HepG2 (cell line): ENCODE data around the gene EPHB4. TPM values are rescaled to one million over a fixed set of nuclear protein-coding genes. Genes with fewer than 3 reads are reported as not detected.

ENCODE experiments used
- ATF7-NPFF ChIP-seq: sonication (generic); formaldehyde crosslinking; IDR thresholded peaks from 2 replicates; pipeline ENCODE4 v1.8.1; 2023; ENCODE audit warnings: mild to moderate bottlenecking, low read depth, missing genetic modification reagents, moderate library complexity
- HDAC1 ChIP-seq: sonication (generic); formaldehyde crosslinking; IDR thresholded peaks from 2 replicates; pipeline ENCODE4 v1.5.1; 2020; ENCODE audit warnings: mild to moderate bottlenecking, missing genetic modification reagents
- JUND ChIP-seq: sonication (generic); formaldehyde crosslinking; IDR thresholded peaks from 2 replicates; pipeline ENCODE4 v1.8.0; 2022; ENCODE audit warnings: mild to moderate bottlenecking, missing genetic modification reagents
- WIZ ChIP-seq: sonication (generic); formaldehyde crosslinking; IDR thresholded peaks from 2 replicates; pipeline ENCODE4 v1.5.1; 2020; ENCODE audit warnings: mild to moderate bottlenecking, missing genetic modification reagents
- ZBTB21 ChIP-seq: sonication (generic); formaldehyde crosslinking; IDR thresholded peaks from 2 replicates; pipeline ENCODE4 v1.4.0; 2020; ENCODE audit warnings: missing genetic modification reagents
- ZFP37 ChIP-seq: sonication (generic); formaldehyde crosslinking; IDR thresholded peaks from 2 replicates; pipeline ENCODE4 v1.4.0; 2020; ENCODE audit warnings: missing genetic modification reagents, borderline replicate concordance
- ZNF333 ChIP-seq: sonication (generic); formaldehyde crosslinking; IDR thresholded peaks from 2 replicates; pipeline ENCODE4 v1.4.0; 2020; ENCODE audit warnings: mild to moderate bottlenecking, missing genetic modification reagents, borderline replicate concordance
- polyA plus RNA-seq, 8 experiments: library from polyadenylated mRNA; depleted of rRNA in 3 of 8; stranded (reverse) in 7 of 8; unstranded in 1 of 8; fragments of >200 nt; fragmentation: Illumina TruSeq in 4 of 8; extraction: Trizol in 4 of 8; gene quantifications; 2 replicates each; pipeline versions ENCODE4 v1.2.1 to v1.2.3, GENCODE V29; 2011 to 2016; ENCODE audit warnings: low read depth in 4 of 8, missing spikeins in 1 of 8, mixed read lengths in 1 of 8; ENCODE audit not compliant: insufficient read depth in 1 of 8
- total RNA-seq, 5 experiments: library from RNA; depleted of rRNA; stranded (reverse); fragments of >200 nt; fragmentation: Illumina TruSeq; extraction: Trizol; gene quantifications; 2 replicates each; pipeline ENCODE4 v1.2.3, GENCODE V29; 2016; ENCODE audit warnings: low read depth in 1 of 5
- TF ChIP-seq, protein P1 (sequence below), 2 experiments: sonication (generic) in 1 of 2; formaldehyde crosslinking in 1 of 2; IDR thresholded peaks; 2 replicates each; pipeline versions ENCODE4 v1.6.1 to v1.9.0; 2014 to 2022; ENCODE audit warnings: antibody characterized with exemption in 1 of 2, borderline replicate concordance in 1 of 2, inconsistent platforms in 1 of 2, low read depth in 1 of 2, missing genetic modification reagents in 1 of 2
- TF ChIP-seq, protein P2 (sequence below): sonication (generic); formaldehyde crosslinking; IDR thresholded peaks from 2 replicates; pipeline ENCODE4 v1.4.0; 2020; ENCODE audit warnings: missing genetic modification reagents
- TF ChIP-seq, protein P3 (sequence below): sonication (generic); formaldehyde crosslinking; IDR thresholded peaks from 2 replicates; pipeline ENCODE4 v1.5.0; 2020; ENCODE audit warnings: missing genetic modification reagents
- TF ChIP-seq, protein P4 (sequence below): IDR thresholded peaks from 2 replicates; pipeline ENCODE4 v1.6.1; 2016
- TF ChIP-seq, protein P5 (sequence below): sonication (generic); formaldehyde crosslinking; IDR thresholded peaks from 2 replicates; pipeline ENCODE4 v1.4.0; 2020; ENCODE audit warnings: mild to moderate bottlenecking, missing genetic modification reagents, borderline replicate concordance

EPHB4 gene
- total and polyA plus RNA-seq, 2 of the 13 experiments (the other 11 are each of a cell fraction or from before 2014, with no cell fraction given) = 61.4 to 69.6 TPM

DNA sequence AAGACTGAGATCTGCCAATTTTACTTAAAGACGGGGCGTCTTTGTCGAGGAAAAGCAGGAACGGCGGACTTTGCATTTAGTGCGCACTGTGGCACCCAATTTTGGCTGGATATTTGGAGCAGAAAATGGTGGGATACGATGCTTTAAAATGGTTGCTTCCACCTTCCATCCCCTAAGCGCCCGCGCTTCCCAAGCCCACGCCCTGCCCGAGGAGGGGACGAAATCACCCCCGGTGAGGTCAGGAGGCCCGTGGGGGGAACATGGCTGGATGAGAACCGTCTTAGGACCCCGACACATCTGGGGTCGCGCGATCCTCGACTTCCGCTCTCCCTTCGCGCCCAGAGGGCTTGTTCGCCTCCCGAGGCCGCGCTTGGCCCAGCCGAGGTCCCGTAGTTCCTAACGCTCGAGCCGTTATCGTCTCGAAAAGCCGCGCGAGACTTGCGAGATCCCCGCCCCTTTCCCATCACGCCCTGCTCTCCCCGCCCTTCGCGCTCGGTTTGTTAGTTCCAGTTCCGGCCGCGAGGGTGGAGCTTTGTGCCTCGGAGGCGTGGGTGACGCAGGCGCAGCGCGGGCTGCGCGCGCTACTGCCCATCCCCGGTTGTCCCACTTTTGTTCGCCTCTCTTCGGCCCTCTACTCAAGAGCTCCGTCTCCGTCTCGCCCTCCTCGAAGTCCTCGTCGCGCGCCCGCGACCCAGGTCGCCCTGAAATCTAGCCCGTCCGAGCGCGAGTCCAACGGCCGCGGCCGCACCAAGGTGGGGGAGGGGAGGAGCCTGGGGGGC, 47.4 kb upstream of the EPHB4 start, which contains the start of gene SRRT (continued):
- TF ChIP-seq, protein P1, sequence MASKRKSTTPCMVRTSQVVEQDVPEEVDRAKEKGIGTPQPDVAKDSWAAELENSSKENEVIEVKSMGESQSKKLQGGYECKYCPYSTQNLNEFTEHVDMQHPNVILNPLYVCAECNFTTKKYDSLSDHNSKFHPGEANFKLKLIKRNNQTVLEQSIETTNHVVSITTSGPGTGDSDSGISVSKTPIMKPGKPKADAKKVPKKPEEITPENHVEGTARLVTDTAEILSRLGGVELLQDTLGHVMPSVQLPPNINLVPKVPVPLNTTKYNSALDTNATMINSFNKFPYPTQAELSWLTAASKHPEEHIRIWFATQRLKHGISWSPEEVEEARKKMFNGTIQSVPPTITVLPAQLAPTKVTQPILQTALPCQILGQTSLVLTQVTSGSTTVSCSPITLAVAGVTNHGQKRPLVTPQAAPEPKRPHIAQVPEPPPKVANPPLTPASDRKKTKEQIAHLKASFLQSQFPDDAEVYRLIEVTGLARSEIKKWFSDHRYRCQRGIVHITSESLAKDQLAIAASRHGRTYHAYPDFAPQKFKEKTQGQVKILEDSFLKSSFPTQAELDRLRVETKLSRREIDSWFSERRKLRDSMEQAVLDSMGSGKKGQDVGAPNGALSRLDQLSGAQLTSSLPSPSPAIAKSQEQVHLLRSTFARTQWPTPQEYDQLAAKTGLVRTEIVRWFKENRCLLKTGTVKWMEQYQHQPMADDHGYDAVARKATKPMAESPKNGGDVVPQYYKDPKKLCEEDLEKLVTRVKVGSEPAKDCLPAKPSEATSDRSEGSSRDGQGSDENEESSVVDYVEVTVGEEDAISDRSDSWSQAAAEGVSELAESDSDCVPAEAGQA (IDR thresholded peaks at IDR 0.05; ENCODE audit: low read depth) = peak; percentile 77
- TF ChIP-seq, protein P1 (CRISPR knock-in tag; IDR thresholded peaks at IDR 0.05; ENCODE audit: borderline replicate concordance) = no peak
- TF ChIP-seq WIZ (CRISPR knock-in tag) (peak; percentile 75; the same call in 1 of the 2 replicates), ZNF333 (CRISPR knock-in tag) (0 out of 2 replicates have a peak, but pooled peaks have one; percentile 77), ZBTB21 (0 out of 2 replicates have a peak, but pooled peaks have one; percentile 21), HDAC1 (peak; percentile 76), ZFP37 (0 out of 2 replicates have a peak, but pooled peaks have one; percentile 8), JUND (CRISPR knock-in tag) (peak; percentile 46; the same call in 1 of the 2 replicates), ATF7-NPFF (CRISPR knock-in tag) (peak; percentile 24; the same call in 1 of the 2 replicates)
- TF ChIP-seq, protein P2, sequence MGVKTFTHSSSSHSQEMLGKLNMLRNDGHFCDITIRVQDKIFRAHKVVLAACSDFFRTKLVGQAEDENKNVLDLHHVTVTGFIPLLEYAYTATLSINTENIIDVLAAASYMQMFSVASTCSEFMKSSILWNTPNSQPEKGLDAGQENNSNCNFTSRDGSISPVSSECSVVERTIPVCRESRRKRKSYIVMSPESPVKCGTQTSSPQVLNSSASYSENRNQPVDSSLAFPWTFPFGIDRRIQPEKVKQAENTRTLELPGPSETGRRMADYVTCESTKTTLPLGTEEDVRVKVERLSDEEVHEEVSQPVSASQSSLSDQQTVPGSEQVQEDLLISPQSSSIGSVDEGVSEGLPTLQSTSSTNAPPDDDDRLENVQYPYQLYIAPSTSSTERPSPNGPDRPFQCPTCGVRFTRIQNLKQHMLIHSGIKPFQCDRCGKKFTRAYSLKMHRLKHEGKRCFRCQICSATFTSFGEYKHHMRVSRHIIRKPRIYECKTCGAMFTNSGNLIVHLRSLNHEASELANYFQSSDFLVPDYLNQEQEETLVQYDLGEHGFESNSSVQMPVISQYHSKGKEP = 0 out of 2 replicates have a peak, but pooled peaks have one; percentile 26
- TF ChIP-seq, protein P3, sequence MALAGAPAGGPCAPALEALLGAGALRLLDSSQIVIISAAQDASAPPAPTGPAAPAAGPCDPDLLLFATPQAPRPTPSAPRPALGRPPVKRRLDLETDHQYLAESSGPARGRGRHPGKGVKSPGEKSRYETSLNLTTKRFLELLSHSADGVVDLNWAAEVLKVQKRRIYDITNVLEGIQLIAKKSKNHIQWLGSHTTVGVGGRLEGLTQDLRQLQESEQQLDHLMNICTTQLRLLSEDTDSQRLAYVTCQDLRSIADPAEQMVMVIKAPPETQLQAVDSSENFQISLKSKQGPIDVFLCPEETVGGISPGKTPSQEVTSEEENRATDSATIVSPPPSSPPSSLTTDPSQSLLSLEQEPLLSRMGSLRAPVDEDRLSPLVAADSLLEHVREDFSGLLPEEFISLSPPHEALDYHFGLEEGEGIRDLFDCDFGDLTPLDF = peak; percentile 94
- TF ChIP-seq, protein P4, sequence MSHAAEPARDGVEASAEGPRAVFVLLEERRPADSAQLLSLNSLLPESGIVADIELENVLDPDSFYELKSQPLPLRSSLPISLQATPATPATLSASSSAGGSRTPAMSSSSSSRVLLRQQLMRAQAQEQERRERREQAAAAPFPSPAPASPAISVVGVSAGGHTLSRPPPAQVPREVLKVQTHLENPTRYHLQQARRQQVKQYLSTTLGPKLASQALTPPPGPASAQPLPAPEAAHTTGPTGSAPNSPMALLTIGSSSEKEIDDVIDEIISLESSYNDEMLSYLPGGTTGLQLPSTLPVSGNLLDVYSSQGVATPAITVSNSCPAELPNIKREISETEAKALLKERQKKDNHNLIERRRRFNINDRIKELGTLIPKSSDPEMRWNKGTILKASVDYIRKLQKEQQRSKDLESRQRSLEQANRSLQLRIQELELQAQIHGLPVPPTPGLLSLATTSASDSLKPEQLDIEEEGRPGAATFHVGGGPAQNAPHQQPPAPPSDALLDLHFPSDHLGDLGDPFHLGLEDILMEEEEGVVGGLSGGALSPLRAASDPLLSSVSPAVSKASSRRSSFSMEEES (CRISPR knock-in tag) = 0 out of 2 replicates have a peak, but pooled peaks have one; percentile 25
- TF ChIP-seq, protein P5, sequence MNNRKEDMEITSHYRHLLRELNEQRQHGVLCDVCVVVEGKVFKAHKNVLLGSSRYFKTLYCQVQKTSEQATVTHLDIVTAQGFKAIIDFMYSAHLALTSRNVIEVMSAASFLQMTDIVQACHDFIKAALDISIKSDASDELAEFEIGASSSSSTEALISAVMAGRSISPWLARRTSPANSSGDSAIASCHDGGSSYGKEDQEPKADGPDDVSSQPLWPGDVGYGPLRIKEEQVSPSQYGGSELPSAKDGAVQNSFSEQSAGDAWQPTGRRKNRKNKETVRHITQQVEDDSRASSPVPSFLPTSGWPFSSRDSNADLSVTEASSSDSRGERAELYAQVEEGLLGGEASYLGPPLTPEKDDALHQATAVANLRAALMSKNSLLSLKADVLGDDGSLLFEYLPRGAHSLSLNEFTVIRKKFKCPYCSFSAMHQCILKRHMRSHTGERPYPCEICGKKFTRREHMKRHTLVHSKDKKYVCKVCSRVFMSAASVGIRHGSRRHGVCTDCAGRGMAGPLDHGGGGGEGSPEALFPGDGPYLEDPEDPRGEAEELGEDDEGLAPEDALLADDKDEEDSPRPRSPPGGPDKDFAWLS (CRISPR knock-in tag) = peak; percentile 74
